ENCODE data around the gene TSC2.

DNA sequence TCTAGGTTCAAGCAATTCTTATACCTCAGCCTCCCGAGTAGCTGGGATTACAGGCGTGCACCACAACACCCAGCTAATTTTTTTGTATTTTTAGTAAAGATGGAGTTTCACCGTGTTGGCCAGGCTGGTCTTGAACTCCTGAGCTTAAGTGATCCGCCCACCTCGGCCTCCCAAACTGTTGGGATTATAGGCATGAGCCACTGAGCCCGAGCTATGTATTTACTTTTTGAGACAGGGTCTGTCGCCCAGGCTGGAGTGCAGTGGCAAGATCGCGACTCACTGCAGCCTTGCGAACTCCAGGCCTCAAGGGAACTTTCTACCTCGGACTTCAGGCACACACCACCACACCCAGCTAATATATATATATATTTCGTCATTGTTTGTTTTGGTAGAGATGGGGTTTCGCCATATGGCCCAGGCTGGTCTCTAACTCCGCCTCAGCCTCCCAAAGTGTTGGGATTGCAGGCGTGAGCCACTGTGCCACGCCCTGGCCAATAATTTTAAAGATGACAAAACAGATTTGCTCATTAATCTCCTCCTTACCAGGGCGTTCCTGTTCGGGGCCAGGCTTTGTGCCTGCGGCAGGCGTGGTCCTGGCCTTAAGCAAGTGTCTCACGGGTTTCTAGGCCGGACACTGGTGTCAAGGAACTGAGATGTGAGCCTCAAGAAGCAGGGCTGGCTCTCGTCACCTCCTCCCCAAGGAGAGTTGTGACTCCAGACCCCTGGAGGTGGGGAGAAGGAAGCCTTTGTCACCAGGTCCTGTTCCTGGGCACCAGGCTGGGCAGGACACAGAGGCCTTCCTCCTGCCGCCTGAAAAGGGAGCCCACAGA is 32.5 kb upstream of the TSC2 start:
- TF ChIP-seq TAF1 (IDR thresholded peaks at IDR 0.05; ENCODE audit: borderline replicate concordance, low read depth, low read length) = no peak
- TF ChIP-seq POLR2A (IDR thresholded peaks at IDR 0.05; ENCODE audit: low read depth, low read length) = no peak

All from GM12892 (cell line).